Glomerular visceral epithelial cell (primary cell): Measurements from ENCODE around the gene CLDN9.
A peak's percentile ranks its signal among the peaks of the same experiment; 100 is the strongest.

ENCODE experiments used
- DNase-seq: peaks from one replicate; pipeline ENCODE4 v3.0.0-alpha.2; 2016; ENCODE audit errors: extremely low spot score

CLDN9 gene

GRCh38 chr16:2974319-2975056 is 38.2 kb upstream of the CLDN9 start:
- DNase-seq, result no peak

DNA sequence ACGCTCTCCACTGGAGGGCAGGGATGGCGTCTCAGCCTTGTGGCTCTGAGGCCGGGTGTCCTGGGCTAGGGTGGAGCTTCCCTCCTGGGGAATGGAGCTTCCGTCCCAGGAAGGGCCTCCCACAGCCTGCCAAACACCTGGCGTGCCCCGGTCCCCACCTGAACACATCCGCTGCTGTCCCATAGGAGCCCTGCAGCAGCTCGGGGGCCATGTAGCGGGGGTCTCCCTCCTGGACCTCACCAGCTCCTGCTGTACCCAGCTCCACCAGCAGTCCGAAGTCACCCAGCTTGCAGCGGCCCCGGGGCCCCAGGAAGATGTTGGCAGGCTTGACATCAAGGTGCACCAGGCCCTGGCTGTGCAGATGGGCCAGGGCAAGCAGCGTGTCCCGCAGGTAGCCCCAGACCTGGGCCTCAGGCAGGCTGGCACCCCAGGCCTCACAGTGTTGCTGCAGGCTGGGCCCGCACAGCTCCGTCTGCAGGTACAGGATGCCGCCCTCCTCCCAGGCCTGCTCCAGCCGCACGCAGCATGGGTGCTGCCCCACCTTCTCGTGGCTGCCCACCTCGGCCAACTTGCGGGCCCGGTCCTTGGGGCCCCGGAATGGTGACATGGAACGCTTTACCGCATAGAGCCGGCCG is 37.4 kb upstream of the CLDN9 start:
- DNase-seq, result no peak

DNA sequence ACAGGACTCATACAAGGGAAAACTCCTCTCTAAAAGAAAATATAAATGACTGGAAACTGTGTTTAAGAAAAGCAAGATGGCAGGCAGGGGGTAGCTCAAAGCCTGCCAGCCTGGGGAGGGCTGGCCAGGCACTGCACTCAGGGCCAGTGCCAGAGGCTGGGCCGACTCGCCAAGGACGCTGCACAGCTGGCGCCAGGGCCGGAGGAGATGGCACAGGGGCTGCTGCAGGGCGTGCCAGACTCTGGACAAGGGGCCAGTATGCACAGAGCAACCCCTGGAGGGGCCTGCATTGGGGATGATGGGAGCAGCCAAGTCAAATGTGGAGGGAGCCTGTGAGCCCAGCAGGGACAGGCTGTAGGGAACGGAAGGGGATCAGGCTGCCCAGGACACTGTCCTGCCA is 36.5 kb upstream of the CLDN9 start:
- DNase-seq, result no peak

DNA sequence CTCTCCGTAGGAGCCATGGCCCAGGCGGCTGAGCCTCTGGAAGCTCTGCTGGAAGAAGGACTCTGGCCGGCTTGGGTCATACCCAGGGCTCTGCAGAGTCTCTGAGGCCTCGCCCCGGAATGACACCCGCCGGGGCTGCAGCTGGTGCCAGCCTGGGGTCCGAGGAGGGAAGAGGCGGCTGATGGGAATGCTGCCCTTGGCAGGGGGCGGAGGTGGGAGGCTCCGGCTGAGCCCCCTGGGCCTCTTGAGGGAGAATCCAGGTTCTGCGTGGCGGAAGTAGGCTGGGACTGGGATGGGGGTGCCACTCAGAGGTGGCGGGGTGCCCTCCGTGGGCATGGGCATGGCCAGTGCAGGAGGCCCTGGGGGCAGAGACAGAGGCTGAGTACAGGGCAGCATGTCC is 36.0 kb upstream of the CLDN9 start:
- DNase-seq, result no peak

GRCh38 chr16:2977440-2977839 is 35.3 kb upstream of the CLDN9 start:
- no peak for DNase-seq

GRCh38 chr16:2979669-2980226 is 33.0 kb upstream of the CLDN9 start:
- peak; percentile 30 for DNase-seq

DNA sequence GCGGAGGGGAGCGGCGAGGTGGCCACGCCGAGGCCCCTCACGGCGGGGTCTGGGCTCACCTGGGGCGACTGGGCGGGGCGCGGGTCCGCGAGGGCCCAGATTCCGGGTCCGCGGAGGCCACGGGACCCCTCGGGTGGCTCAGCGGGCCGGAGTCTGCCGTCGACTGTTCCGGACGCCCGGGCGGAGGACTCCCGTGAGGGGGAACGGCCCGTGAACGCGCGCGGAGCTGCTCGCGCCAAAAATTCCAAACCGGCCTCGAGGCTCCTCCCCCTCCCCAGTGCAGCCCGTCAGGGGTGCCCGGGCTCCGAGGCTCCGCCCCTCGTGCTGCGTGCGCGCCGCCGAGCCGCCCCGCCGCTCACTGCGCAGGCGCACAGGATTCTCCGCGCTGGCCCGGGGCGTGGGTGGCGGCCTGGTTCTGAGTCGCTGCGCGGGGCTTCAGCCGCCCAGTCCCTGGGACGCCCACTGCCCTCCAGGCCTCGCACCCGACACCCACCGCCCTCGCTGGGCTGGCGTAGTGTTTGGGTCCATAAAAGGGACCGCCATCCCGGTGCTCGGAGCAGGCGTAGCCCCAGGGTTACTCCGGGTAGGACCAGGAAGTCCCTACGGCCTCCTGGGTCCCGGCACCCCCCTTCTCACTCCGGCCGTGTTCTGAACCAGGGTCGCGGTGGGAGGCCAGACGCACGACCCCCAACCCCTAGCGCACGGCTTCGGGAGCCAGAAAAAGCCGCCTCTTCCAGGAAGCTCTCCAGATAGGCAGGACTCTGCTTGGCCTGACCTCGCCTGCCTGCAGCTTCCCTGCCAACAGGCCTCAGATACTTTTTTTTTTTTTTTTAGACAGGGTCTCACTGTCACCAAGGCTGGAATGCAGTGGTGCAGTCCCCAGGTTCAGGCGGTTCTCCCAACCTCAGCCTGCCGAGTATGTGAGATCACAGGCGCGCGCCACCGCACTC is 32.2 kb upstream of the CLDN9 start, which contains the start of gene PKMYT1:
PKMYT1 (minus strand) TSS at position 220 of the 950 bp plus-strand sequence. CDS start 789 bp downstream, outside the sequence.
- DNase-seq, result peak; percentile 90

GRCh38 chr16:2981177-2981898 is 31.4 kb upstream of the CLDN9 start:
- DNase-seq, result no peak

DNA sequence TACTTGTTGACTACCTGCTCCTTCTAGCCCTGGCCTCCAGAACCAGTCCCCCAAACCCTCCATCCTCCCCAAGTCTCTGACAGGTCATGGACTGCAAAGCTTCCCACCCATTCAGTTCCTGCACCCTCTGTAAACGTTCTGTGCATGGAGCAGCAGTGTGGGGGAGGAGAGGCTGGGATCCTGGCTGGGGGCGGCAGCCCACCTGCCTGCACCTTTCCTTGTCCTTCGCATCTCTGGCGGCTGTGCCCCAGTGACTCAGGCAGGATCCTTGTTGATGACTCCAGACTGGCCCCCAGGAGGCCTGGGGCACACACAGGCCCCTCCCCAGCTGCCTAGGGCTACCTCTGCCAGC is 30.8 kb upstream of the CLDN9 start:
- DNase-seq, result no peak

- DNase-seq, result no peak
Observed at GRCh38 chr16:2982402-2982801, 30.3 kb upstream of the CLDN9 start.

DNA sequence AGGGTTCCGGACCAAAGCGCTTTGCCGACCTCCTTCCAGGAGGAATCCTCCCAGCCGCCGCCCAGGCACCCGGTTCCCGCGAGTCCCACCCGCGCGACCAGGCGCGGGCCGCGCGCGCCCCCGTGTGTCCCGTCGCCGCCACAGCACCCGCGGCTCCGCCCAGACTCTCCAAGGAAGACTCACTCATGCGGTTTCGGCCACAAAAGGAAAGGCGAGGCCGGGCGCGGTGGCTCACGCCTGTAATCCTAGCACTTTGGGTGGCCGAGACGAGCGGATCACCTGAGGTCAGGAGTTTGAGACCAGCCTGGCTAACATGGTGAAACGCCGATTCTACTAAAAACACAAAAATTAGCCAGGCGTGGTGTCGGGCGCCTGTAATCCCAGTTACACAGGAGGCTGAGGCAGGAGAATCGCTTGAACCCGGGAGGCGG is 29.0 kb upstream of the CLDN9 start:
- peak; percentile 85 for DNase-seq

DNA sequence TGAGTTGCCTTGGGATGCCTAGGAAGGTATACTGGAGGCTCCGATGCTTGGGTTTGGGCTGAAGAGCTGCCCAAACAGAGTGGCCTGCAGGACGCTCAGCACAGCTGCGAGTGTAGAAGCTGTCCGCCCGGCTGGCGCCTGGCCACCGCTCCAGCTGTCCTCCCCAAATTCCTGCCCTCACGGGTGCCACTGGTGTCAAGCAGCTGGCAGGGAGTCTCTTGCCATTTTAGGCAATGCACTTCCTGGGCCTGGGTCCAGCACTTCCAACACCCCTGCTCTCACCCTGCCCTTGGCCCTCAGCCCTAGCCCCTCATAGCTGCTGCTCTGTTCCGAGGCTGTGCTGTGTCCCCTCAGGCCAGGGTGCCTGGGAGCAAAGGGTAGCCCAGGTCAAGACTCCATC is 27.3 kb upstream of the CLDN9 start:
- DNase-seq, result no peak

- DNase-seq, result no peak
Observed at GRCh38 chr16:2985893-2986355, 26.8 kb upstream of the CLDN9 start.

DNA sequence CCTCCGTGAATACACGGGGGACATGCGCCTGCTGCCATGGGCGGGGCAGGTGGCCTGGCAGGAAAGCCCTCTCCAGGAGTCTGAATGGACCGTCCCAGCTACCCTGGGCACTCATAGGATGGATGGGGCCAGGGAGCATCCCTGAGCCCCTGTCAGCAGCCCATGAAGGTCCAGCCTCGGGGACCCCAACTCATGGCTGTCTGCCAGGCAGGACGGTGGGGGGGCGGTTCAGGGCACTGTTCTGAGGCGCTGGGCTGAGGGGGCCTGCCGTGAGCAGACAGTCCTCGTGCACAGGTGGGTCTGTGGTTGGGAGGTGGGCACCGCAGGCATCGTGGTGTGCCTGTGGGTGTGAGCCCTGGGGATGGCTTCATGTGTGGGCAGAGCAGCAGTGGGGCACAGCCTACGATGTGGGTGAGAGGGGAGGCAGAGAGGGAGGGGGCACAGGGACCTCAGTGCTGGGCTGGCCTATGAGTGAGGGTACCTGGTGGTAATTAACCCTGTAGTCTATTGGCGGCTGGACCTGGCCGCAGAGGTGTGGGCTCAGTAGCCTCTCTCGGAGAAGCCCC is 26.0 kb upstream of the CLDN9 start:
- no peak for DNase-seq

- DNase-seq, result no peak
Observed at GRCh38 chr16:2987286-2987685, 25.4 kb upstream of the CLDN9 start.

- peak; percentile 42 for DNase-seq
Observed at GRCh38 chr16:2987833-2988232, 24.9 kb upstream of the CLDN9 start.

DNA sequence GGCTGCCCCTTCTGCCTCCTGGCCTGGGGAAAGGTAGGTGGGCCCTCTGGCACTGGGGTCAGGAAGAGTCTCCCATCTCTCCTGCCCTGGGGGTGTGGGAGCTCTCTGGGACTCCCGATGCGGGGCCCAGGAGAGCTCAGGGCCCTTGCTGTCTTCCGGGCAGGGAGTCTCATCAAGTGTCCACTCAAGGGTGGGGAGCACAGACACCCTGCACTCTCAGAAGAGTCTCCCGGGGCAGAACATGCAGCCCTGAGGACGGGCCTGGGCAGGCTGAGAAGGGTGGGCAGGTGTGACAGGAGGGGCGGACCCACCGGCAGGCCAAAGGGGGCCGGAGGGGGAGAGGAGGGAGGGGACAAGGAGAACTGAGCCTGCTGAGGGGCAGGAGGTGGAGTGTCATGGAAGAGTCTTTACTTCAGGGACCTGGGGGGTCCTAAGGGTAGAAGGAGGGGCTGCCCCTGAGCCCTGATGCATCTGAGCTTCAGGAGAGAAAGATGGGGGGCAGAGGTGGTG is 24.1 kb upstream of the CLDN9 start:
- no peak for DNase-seq

DNA sequence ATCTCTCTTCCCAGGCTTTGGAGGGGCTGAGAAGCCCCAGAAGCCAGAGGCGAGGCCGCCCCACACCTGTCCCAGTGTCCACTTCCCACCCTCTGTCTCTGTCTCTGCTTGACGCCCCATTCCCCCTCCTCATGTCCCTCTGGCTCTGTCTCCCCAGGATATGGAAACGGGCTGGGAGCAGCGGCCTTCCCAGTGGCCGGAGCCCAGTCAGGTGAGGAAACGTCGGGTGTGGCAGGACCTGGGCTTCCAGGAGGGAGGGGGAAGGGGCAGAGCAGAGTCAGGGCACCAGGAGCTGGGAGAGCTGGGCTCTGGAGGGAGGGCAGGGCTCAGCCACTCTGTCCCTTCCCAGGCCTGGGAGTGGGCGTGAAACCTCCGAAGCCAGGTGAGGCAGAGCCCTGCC is 21.8 kb upstream of the CLDN9 start:
- no peak for DNase-seq

DNA sequence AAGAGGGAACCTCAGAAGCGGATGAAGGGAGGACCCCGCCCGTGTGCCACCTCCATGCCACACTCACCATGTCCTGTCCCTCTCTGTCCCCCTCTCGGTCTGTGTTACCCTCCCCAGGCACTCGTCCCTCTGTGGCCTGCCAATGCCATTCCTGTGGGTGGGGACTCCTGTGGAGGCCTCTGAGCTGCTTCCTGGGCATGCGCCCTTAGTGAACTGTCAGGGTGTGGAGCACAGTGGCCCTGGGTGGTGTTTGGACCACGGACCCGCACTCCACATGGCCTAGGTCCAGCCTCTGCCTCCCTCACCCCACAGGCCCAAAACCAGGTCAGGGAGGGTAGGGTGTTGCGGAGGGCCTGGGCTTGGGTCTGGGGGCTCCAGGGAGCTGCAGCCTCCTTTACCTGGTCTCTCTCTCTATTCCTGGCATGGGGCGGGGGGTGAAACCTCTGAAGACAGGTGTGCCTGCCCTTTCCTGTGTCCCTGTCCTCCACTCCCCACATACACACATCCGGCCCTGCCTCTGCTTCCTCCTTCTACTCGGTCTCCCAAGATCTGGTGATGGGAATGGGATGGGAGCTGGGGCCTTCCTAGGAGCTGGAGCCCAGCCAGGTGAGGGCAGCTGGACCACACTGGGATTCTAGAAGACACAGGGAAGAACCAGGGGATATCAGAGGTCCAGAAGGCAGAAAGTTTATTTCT is 21.0 kb upstream of the CLDN9 start:
- DNase-seq, result no peak
